Measurements from ENCODE around the gene WDR88. TPM values are rescaled to one million over a fixed set of nuclear protein-coding genes. Genes with fewer than 3 reads are reported as not detected.

WDR88 gene
- total and polyA plus RNA-seq, 3 experiments from 2014 or later = 0.25 TPM; not detected in 2

DNA sequence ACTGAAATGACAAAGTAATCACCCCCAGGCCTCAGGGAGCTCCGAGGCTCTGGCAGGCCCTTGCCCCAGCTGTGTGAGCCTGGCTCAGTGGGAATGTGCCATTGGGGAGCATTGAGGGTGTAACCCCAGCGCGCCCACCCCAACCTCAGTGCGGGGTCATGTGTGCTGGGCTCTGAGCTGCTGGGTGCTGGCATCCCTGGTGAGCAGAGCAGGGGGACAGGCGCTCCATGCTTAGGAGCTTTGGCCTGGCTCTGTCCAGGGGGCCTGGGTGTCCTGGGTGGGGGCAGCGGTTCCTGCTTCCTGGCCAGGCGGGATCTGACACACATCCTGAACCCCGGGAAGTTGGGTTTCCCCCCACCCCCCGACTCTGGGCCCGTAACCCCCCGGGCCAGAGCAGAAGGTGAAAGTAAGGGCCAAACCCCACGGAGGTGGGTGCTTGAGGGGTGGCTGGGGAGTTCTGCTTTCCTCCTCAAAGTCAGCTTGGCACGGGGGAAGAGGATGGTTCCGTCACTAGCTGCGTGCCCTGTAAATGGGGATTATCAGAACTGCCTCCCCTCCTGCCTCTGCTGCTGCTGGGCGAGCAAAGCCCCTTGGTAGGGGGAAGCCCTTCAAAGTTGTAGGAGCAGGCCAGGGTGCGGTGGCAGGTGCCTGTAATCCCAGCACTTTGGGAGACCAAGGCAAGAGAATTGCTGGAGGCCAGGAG lies 63.9 kb downstream of the WDR88 start:
- no peaks in the 10 kb centered on the region for H3K9me3 ChIP-seq (ENCODE audit: low read length)
- no peaks in the 10 kb centered on the region for H3K4me1 ChIP-seq (ENCODE audit: insufficient read depth, low read length)
- CTCF ChIA-PET = interaction anchor here (1.5 kb wide), 1 partner anchor 18 kb away, joined by 3 read pairs; no protein-coding TSS in a partner anchor
- peaks cover 20% of the 10 kb centered on the region for H3K27me3 ChIP-seq (ENCODE audit: insufficient read depth, low read length, poor library complexity, severe bottlenecking)
- H3K36me3 Mint-ChIP-seq = no peaks in the 10 kb centered on the region
- peaks cover 0 to 9% (median 6%) of the 10 kb centered on the region in 3 donors for H3K4me1 Mint-ChIP-seq
- DNase-seq = no peak
- no peak overlapping the region for H3K4me3 Mint-ChIP-seq
- no peaks in the 10 kb centered on the region for H3K9me3 Mint-ChIP-seq
- H3K27ac Mint-ChIP-seq = no peak overlapping the region
- no peaks in the 10 kb centered on the region for H3K36me3 ChIP-seq (ENCODE audit: insufficient read depth, low read length)
- POLR2A ChIA-PET = no interaction called here
- no peak overlapping the region for H3K27ac ChIP-seq (ENCODE audit: low read depth, low read length)
- peaks cover 32 to 42% of the 10 kb centered on the region in 2 donors for H3K27me3 Mint-ChIP-seq
- no peak overlapping the region for H3K4me3 ChIP-seq (ENCODE audit: low read length)

DNA sequence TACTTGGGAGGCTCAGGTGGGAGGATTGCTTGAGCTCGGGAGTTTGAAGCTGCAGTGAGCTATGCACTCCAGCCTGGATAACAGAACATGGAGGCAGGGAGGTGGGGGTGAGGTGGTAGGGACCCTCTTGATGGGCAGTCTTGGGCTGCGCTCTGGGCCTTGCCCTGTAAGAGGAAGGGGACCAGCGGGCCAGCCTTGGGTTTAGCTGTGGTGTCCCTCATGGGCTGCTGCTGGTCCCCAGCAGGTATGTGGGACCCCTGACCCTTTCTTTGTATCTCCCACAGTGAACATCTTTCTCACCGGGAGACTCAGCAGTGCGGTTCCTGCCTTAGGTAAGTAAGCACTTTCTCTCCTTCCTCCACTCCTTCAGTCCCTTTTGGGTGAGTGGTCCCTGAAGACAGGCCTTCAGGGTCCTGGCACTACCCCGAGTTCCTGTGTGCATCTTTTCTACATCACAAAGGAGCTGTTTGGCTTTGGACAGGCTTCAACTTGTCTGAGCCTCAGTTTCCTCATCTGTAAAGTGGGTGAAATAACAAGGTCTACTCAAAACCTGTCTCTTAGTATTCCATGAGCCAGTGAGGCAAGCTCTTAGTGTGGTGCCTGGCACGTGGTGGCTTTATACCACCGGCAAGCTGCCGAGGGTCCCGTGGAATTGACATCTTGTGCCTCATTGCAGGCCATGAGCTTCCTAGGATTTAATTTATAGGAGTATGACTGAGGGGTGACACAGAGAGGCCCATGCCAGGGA lies 64.7 kb downstream of the WDR88 start:
- Mint-ChIP-seq H3K4me3 (peak overlapping the region in 1 of 7 donors; percentile 45), H3K27ac (peak overlapping the region in 1 of 8 donors; percentile 83), H3K27me3 (peaks cover 25 to 39% of the 10 kb centered on the region in 2 donors), H3K4me1 (peaks cover 0 to 9% (median 6%) of the 10 kb centered on the region in 3 donors), H3K9me3 (no peaks in the 10 kb centered on the region), H3K36me3 (no peaks in the 10 kb centered on the region)
- ChIA-PET CTCF (interaction anchor here (1.5 kb wide), 1 partner anchor 19 kb away, joined by 3 read pairs; no protein-coding TSS in a partner anchor), POLR2A (no interaction called here)
- Histone ChIP-seq H3K9me3 (ENCODE audit: low read length) (no peaks in the 10 kb centered on the region), H3K27ac (ENCODE audit: low read depth, low read length) (no peak overlapping the region), H3K36me3 (ENCODE audit: insufficient read depth, low read length) (no peaks in the 10 kb centered on the region), H3K27me3 (ENCODE audit: insufficient read depth, low read length, poor library complexity, severe bottlenecking) (peaks cover 20% of the 10 kb centered on the region), H3K4me1 (ENCODE audit: insufficient read depth, low read length) (no peaks in the 10 kb centered on the region), H3K4me3 (ENCODE audit: low read length) (no peak overlapping the region)
- no peak for DNase-seq

- no peaks in the 10 kb centered on the region for H3K36me3 Mint-ChIP-seq
Observed at GRCh38 chr19:33197591-33198000, 65.7 kb downstream of the WDR88 start.

GRCh38 chr19:33198169-33198568 lies 66.3 kb downstream of the WDR88 start:
- H3K36me3 ChIP-seq (ENCODE audit: insufficient read depth, low read length) = no peaks in the 10 kb centered on the region
- H3K27me3 ChIP-seq (ENCODE audit: insufficient read depth, low read length, poor library complexity, severe bottlenecking) = peaks cover 11% of the 10 kb centered on the region
- Mint-ChIP-seq H3K36me3 (no peaks in the 10 kb centered on the region), H3K27ac (no peak overlapping the region), H3K9me3 (no peaks in the 10 kb centered on the region), H3K4me3 (no peak overlapping the region), H3K4me1 (peaks cover 0 to 9% (median 5%) of the 10 kb centered on the region in 3 donors), H3K27me3 (peaks cover 12 to 23% of the 10 kb centered on the region in 2 donors)
- ChIA-PET POLR2A (no interaction called here), CTCF (interaction anchor here (0.7 kb wide), 1 partner anchor 37 kb away, joined by 3 read pairs; no protein-coding TSS in a partner anchor)
- no peaks in the 10 kb centered on the region for H3K9me3 ChIP-seq (ENCODE audit: low read length)
- H3K4me3 ChIP-seq (ENCODE audit: low read length) = no peak overlapping the region
- H3K4me1 ChIP-seq (ENCODE audit: insufficient read depth, low read length) = no peaks in the 10 kb centered on the region
- DNase-seq = no peak
- no peak overlapping the region for H3K27ac ChIP-seq (ENCODE audit: low read depth, low read length)

More at GRCh38 chr19:33197591-33198000, 65.7 kb downstream of the WDR88 start:
- Histone ChIP-seq H3K36me3 (ENCODE audit: insufficient read depth, low read length) (no peaks in the 10 kb centered on the region), H3K9me3 (ENCODE audit: low read length) (no peaks in the 10 kb centered on the region), H3K27ac (ENCODE audit: low read depth, low read length) (no peak overlapping the region), H3K4me3 (ENCODE audit: low read length) (no peak overlapping the region), H3K4me1 (ENCODE audit: insufficient read depth, low read length) (no peaks in the 10 kb centered on the region), H3K27me3 (ENCODE audit: insufficient read depth, low read length, poor library complexity, severe bottlenecking) (peaks cover 14% of the 10 kb centered on the region)
- H3K4me1 Mint-ChIP-seq = peaks cover 0 to 9% (median 6%) of the 10 kb centered on the region in 3 donors
- peaks cover 16 to 29% of the 10 kb centered on the region in 2 donors for H3K27me3 Mint-ChIP-seq
- H3K9me3 Mint-ChIP-seq = no peaks in the 10 kb centered on the region
- no peak for DNase-seq
- peak overlapping the region in 1 of 7 donors; percentile 32 for H3K4me3 Mint-ChIP-seq
- H3K27ac Mint-ChIP-seq = no peak overlapping the region
- CTCF ChIA-PET = no interaction called here
- POLR2A ChIA-PET = no interaction called here

GRCh38 chr19:33199441-33200265 lies 67.7 kb downstream of the WDR88 start:
- no peak for DNase-seq

DNA sequence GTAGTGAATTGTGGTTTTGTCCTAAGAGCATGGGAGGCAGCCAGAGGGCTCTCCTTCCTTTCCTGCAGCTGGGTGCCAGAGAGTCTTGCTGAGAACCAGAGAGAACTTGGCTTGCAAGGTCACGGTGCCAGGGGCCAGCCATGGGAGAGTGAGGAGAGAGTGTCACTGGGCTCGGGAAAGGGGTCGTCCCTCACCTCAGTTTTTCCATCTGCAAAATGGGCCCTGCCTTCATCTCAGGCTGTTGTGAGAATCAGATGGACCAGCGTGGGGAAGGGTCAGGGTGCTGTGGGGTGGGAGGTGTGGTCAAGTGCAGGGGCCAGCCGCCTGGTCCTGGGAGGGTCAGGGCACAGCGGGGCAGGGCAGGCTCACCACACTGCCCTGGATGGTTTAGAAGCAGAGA lies 69.6 kb downstream of the WDR88 start:
- POLR2A ChIA-PET = no interaction called here
- H3K27me3 Mint-ChIP-seq = peaks cover 2 to 11% of the 10 kb centered on the region in 2 donors
- CTCF ChIA-PET = no interaction called here

More at GRCh38 chr19:33199441-33200265, 67.7 kb downstream of the WDR88 start:
- Histone ChIP-seq H3K4me3 (ENCODE audit: low read length) (no peak overlapping the region), H3K9me3 (ENCODE audit: low read length) (no peaks in the 10 kb centered on the region), H3K27me3 (ENCODE audit: insufficient read depth, low read length, poor library complexity, severe bottlenecking) (peaks cover 8% of the 10 kb centered on the region), H3K36me3 (ENCODE audit: insufficient read depth, low read length) (no peaks in the 10 kb centered on the region), H3K4me1 (ENCODE audit: insufficient read depth, low read length) (no peaks in the 10 kb centered on the region), H3K27ac (ENCODE audit: low read depth, low read length) (no peak overlapping the region)
- H3K4me1 Mint-ChIP-seq = peaks cover 0 to 6% (median 1%) of the 10 kb centered on the region in 3 donors
- H3K36me3 Mint-ChIP-seq = no peaks in the 10 kb centered on the region
- H3K9me3 Mint-ChIP-seq = no peaks in the 10 kb centered on the region
- CTCF ChIA-PET = no interaction called here
- no peak overlapping the region for H3K4me3 Mint-ChIP-seq
- POLR2A ChIA-PET = no interaction called here
- H3K27ac Mint-ChIP-seq = peak overlapping the region in 1 of 8 donors; percentile 23
- H3K27me3 Mint-ChIP-seq = peaks cover 5 to 16% of the 10 kb centered on the region in 2 donors

DNA sequence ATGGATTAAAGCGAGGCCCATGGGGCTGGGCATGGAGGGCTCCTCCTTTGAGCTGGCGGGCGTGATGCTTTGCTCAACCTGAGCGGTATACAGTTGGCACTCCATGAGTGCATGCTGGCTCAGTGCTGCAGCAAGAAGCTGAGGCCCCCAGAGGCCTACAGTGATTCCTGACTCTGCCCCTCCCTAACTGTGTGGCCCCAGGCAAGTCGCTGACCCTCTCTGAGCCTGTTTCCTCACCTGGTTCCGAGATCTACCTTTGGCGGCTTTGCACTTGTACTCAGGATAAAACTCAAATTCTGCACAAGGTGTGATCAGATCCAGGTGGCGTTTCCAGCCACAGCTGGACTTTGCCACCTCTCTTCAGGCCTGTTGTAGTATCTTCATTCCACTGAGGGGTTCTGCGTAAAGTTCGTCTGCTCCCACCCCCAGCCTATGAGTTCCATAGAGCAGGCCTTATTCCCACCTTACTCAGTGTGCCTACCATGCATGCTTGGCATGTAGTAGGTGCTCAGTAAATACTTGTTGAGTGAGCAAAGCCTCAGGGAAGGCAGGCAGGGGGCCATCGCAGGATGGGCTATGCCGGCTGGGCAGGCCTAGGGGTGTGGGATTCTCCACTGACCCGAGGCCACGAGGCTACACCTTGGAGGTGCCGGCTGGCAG lies 70.1 kb downstream of the WDR88 start:
- H3K27me3 ChIP-seq (ENCODE audit: insufficient read depth, low read length, poor library complexity, severe bottlenecking) = no peaks in the 10 kb centered on the region
- no peaks in the 10 kb centered on the region for H3K36me3 ChIP-seq (ENCODE audit: insufficient read depth, low read length)
- H3K9me3 ChIP-seq (ENCODE audit: low read length) = no peaks in the 10 kb centered on the region
- Mint-ChIP-seq H3K4me3 (no peak overlapping the region), H3K9me3 (no peaks in the 10 kb centered on the region), H3K4me1 (peaks cover 0 to 3% (median under 1%) of the 10 kb centered on the region in 3 donors), H3K27ac (no peak overlapping the region), H3K27me3 (peaks cover 0 to 6% of the 10 kb centered on the region in 2 donors), H3K36me3 (no peaks in the 10 kb centered on the region)
- POLR2A ChIA-PET = no interaction called here
- H3K4me3 ChIP-seq (ENCODE audit: low read length) = no peak overlapping the region
- DNase-seq = no peak
- H3K27ac ChIP-seq (ENCODE audit: low read depth, low read length) = no peak overlapping the region
- H3K4me1 ChIP-seq (ENCODE audit: insufficient read depth, low read length) = no peaks in the 10 kb centered on the region
- CTCF ChIA-PET = no interaction called here

More for the DNA sequence above, 69.6 kb downstream of the WDR88 start:
- peaks cover 0 to 6% (median 1%) of the 10 kb centered on the region in 3 donors for H3K4me1 Mint-ChIP-seq
- H3K27me3 ChIP-seq (ENCODE audit: insufficient read depth, low read length, poor library complexity, severe bottlenecking) = no peaks in the 10 kb centered on the region
- H3K27ac ChIP-seq (ENCODE audit: low read depth, low read length) = no peak overlapping the region
- H3K36me3 ChIP-seq (ENCODE audit: insufficient read depth, low read length) = no peaks in the 10 kb centered on the region
- H3K27ac Mint-ChIP-seq = no peak overlapping the region
- no peak overlapping the region for H3K4me3 ChIP-seq (ENCODE audit: low read length)
- H3K4me3 Mint-ChIP-seq = no peak overlapping the region
- no peak for DNase-seq
- H3K36me3 Mint-ChIP-seq = no peaks in the 10 kb centered on the region
- H3K9me3 Mint-ChIP-seq = no peaks in the 10 kb centered on the region
- H3K9me3 ChIP-seq (ENCODE audit: low read length) = no peaks in the 10 kb centered on the region
- no peaks in the 10 kb centered on the region for H3K4me1 ChIP-seq (ENCODE audit: insufficient read depth, low read length)
